ENCODE data around the gene CHCHD2.

DNA sequence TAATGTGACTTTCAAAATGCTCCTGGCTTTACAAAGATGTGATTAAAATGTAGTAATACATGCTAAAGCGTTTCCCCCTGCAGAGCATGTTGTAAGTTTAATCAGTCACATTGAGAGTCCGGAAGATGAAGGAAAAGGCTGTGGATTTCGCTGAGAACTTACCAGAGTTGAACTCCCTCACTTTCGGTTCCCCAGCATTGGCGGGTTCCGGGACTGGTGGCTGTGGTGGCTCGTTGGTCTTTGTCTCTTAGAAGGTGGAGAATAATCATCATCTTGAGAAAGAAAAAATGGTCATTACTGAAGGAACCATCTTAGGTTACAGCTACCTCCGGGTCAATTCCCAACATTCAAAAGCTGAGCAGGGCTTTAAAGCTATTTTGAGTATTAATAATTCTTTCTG is 19.6 kb upstream of the CHCHD2 start:
- TF ChIP-seq POLR2AphosphoS5 (IDR thresholded peaks at IDR 0.05) = no peak
- no peak for TF ChIP-seq CTCF (IDR thresholded peaks at IDR 0.05)

Measured in gastroesophageal sphincter (tissue), 3 donors.